Neuronal stem cell (in vitro differentiated cells): ENCODE results near the gene C11orf97.

Source experiments
- DNase-seq: peaks from one replicate; pipeline ENCODE4 v3.0.0-alpha.2; 2013; ENCODE audit warnings: low spot score
- H2AFZ ChIP-seq: one replicate; pipeline ENCODE4 v1.6.1; 2013; ENCODE audit warnings: mild to moderate bottlenecking, low read length, inconsistent platforms
- H2AK5ac ChIP-seq: 2 replicates; pipeline ENCODE4 v1.6.1; 2013; ENCODE audit warnings: low read depth, mild to moderate bottlenecking, inconsistent platforms, low read length, moderate library complexity, mixed read lengths
- H2BK120ac ChIP-seq: 2 replicates; pipeline ENCODE4 v1.6.1; 2013; ENCODE audit warnings: low read depth, mild to moderate bottlenecking, inconsistent platforms, low read length, moderate library complexity, mixed read lengths
- H2BK12ac ChIP-seq: one replicate; pipeline ENCODE4 v1.6.1; 2013; ENCODE audit warnings: low read length, inconsistent platforms
- H2BK15ac ChIP-seq: 2 replicates; pipeline ENCODE4 v1.6.1; 2013; ENCODE audit warnings: mild to moderate bottlenecking, low read length, inconsistent platforms, mixed read lengths
- H2BK5ac ChIP-seq: one replicate; pipeline ENCODE4 v1.6.1; 2013; ENCODE audit warnings: inconsistent platforms, mild to moderate bottlenecking, low read length, moderate library complexity
- H3K14ac ChIP-seq: one replicate; pipeline ENCODE4 v1.6.1; 2013; ENCODE audit warnings: low read length, inconsistent platforms
- H3K18ac ChIP-seq: 2 replicates; pipeline ENCODE4 v1.6.1; 2013; ENCODE audit warnings: low read length, inconsistent platforms
- H3K23ac ChIP-seq: 2 replicates; pipeline ENCODE4 v1.6.1; 2013; ENCODE audit warnings: low read depth, mild to moderate bottlenecking, mixed read lengths, low read length, inconsistent platforms; ENCODE audit not compliant: poor library complexity
- H3K27ac ChIP-seq: replicated peaks from 3 replicates; pipeline ENCODE4 v1.5.1; 2013; ENCODE audit warnings: low read length, inconsistent platforms
- H3K27me3 ChIP-seq, 3 experiments: 2 replicates each; pipeline ENCODE4 v1.6.1; 2013; ENCODE audit warnings: low read length in 3 of 3, mild to moderate bottlenecking in 2 of 3, inconsistent platforms in 1 of 3, low read depth in 1 of 3, mixed read lengths in 1 of 3, moderate library complexity in 1 of 3; ENCODE audit not compliant: control insufficient read depth in 3 of 3, insufficient read depth in 3 of 3
- H3K36me3 ChIP-seq, 2 donors: replicated peaks in 1 of 2; 2 replicates each; pipeline ENCODE4 v1.6.1; 2013; ENCODE audit warnings: low read length in 2 of 2; ENCODE audit not compliant: control insufficient read depth in 2 of 2, insufficient read depth in 2 of 2
- H3K4ac ChIP-seq: 2 replicates; pipeline ENCODE4 v1.6.1; 2013; ENCODE audit warnings: inconsistent platforms, mild to moderate bottlenecking, low read length, moderate library complexity
- H3K4me1 ChIP-seq, 2 donors: 1 replicate in 1 of 2; 2 replicates in 1 of 2; pipeline ENCODE4 v1.6.1; 2013; ENCODE audit warnings: low read length in 2 of 2, low read depth in 1 of 2; ENCODE audit not compliant: control insufficient read depth in 2 of 2, insufficient read depth in 1 of 2
- H3K4me2 ChIP-seq: one replicate; pipeline ENCODE4 v1.6.1; 2013; ENCODE audit warnings: mild to moderate bottlenecking, low read length, inconsistent platforms; ENCODE audit not compliant: insufficient read depth, poor library complexity, severe bottlenecking
- H3K4me3 ChIP-seq, 2 donors: 2 replicates each; pipeline ENCODE4 v1.5.1; 2013; ENCODE audit warnings: low read length in 2 of 2, mild to moderate bottlenecking in 2 of 2, inconsistent platforms in 1 of 2, moderate library complexity in 1 of 2
- H3K79me1 ChIP-seq: one replicate; pipeline ENCODE4 v1.6.1; 2013; ENCODE audit warnings: low read depth, mild to moderate bottlenecking, inconsistent platforms, low read length, moderate library complexity
- H3K9ac ChIP-seq: one replicate; pipeline ENCODE4 v1.6.1; 2013; ENCODE audit warnings: mild to moderate bottlenecking, low read depth, low read length, inconsistent platforms; ENCODE audit not compliant: poor library complexity
- H3K9me3 ChIP-seq, 2 donors: replicated peaks in 1 of 2; 2 replicates each; pipeline versions ENCODE3 to v1.6.1; 2013; ENCODE audit warnings: low read length in 2 of 2, mild to moderate bottlenecking in 2 of 2, inconsistent platforms in 1 of 2, low read depth in 1 of 2, mixed read lengths in 1 of 2, moderate library complexity in 1 of 2; ENCODE audit not compliant: control insufficient read depth in 2 of 2, insufficient read depth in 1 of 2
- H4K8ac ChIP-seq: one replicate; pipeline ENCODE4 v1.6.1; 2013; ENCODE audit warnings: low read depth, mild to moderate bottlenecking, inconsistent platforms, low read length, moderate library complexity
- H4K91ac ChIP-seq: one replicate; pipeline ENCODE4 v1.6.1; 2013; ENCODE audit warnings: low read length, low read depth, mild to moderate bottlenecking, inconsistent platforms; ENCODE audit not compliant: poor library complexity
- WGBS, 2 donors: extraction: QIAGEN DNeasy Blood & Tissue Kit; methylation state at CpG; one replicate each; pipeline ENCODE4 v1.1.7; 2013; ENCODE audit warnings: missing lambda C conversion rate in 2 of 2, mixed read lengths in 1 of 2; ENCODE audit not compliant: insufficient read length in 2 of 2, insufficient replicate concordance in 1 of 2; ENCODE audit errors: extremely low coverage in 2 of 2; 5-methylcytosine and 5-hydroxymethylcytosine counted together

Gene C11orf97

DNA sequence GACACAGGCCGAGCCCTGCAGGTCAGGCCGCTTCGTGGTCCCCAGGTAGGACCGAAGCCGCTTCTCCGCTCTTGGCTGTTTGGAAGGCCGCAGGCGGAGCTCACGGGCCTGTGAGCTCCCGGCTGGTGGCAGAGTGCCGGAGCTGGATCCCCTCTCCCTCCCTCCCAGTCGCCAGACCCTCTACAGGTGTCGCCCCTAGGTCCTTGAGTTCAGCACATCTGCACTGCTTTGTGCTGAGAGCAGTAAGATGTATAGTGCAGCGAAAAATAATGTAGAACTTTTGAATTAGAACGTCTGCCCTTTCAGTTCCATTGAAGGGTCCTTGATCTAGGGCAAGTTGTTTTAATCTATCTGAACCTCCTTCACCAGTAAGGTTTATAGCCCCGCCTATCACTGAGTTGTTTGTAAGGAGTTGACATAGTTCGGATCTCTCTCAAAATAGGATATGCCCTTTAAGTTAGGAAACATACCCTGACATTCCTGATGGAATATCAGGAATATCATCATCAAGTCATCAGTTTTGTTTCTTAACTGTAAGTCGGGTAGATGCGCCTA, 18.1 kb upstream of the C11orf97 start:
- no CpG with 5 or more reads among the region's 19 CpGs for WGBS, 2 donors
- Histone ChIP-seq H3K18ac (peak overlapping the region; percentile 20), H4K91ac (no peak overlapping the region), H3K4ac (no peak overlapping the region), H3K4me1 (peaks cover 0 to 3% of the 10 kb centered on the region in 2 donors), H2BK120ac (no peak overlapping the region), H3K36me3 (peaks cover 8 to 46% of the 10 kb centered on the region in 2 donors), H2BK15ac (no peak overlapping the region), H3K23ac (no peak overlapping the region), H3K9ac (peak overlapping the region; percentile 66), H3K79me1 (no peaks in the 10 kb centered on the region), H3K4me2 (peak overlapping the region; percentile 59), H3K14ac (no peak overlapping the region), H3K9me3 (no peaks in the 10 kb centered on the region), H3K27ac (no peak overlapping the region), H2AK5ac (no peak overlapping the region), H3K4me3 (peak overlapping the region; percentile 69 to 94), H3K27me3 (no peaks in the 10 kb centered on the region), H2AFZ (peak overlapping the region; percentile 93), H2BK5ac (no peak overlapping the region), H4K8ac (no peak overlapping the region), H2BK12ac (no peak overlapping the region)
- DNase-seq, result no peak

DNA sequence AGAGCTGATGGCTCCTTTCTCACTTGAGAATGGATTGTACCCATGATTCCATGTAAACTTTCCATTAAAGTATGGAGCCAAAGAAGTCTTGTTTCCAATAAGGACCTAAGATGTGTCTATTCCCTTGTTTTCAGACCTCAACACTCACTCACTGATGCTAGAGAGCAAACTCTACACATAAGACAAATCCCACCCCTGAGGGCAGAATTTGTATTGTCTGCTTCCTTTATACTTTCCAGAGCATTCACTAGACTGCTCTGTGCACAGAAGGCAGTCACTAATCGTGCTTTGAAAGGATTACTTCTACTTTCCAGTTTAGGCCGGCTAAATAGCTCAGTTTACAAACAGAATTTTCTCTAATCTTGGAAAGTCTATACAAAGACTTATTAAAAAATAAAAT, 12.1 kb upstream of the C11orf97 start:
- H3K4me1 ChIP-seq, result no peaks in the 10 kb centered on the region
- no peaks in the 10 kb centered on the region for H3K27me3 ChIP-seq
- no peak overlapping the region for H2BK5ac ChIP-seq
- H3K27ac ChIP-seq, result no peak overlapping the region
- no peak overlapping the region for H3K4me2 ChIP-seq
- no peak overlapping the region for H2BK15ac ChIP-seq
- no CpG with 5 or more reads among the region's 2 CpGs for WGBS, 2 donors
- no peak overlapping the region for H2AK5ac ChIP-seq
- no peak overlapping the region for H3K18ac ChIP-seq
- H3K23ac ChIP-seq, result no peak overlapping the region
- DNase-seq, result no peak
- H4K8ac ChIP-seq, result no peak overlapping the region
- H3K14ac ChIP-seq, result no peak overlapping the region
- no peaks in the 10 kb centered on the region for H3K79me1 ChIP-seq
- H4K91ac ChIP-seq, result no peak overlapping the region
- no peak overlapping the region for H3K4me3 ChIP-seq
- H2BK120ac ChIP-seq, result no peak overlapping the region
- H3K36me3 ChIP-seq, result peaks cover 5 to 43% of the 10 kb centered on the region in 2 donors
- no peak overlapping the region for H2AFZ ChIP-seq
- no peak overlapping the region for H2BK12ac ChIP-seq
- H3K4ac ChIP-seq, result no peak overlapping the region
- H3K9ac ChIP-seq, result no peak overlapping the region
- no peaks in the 10 kb centered on the region for H3K9me3 ChIP-seq

GRCh38 chr11:94501522-94501921, 10.7 kb upstream of the C11orf97 start:
- no peak overlapping the region for H3K4ac ChIP-seq
- no peak overlapping the region for H2BK15ac ChIP-seq
- no peaks in the 10 kb centered on the region for H3K27me3 ChIP-seq
- H3K4me2 ChIP-seq, result no peak overlapping the region
- no peak overlapping the region for H2BK5ac ChIP-seq
- no CpG with 5 or more reads among the region's 2 CpGs for WGBS, 2 donors
- H3K79me1 ChIP-seq, result no peaks in the 10 kb centered on the region
- H3K9ac ChIP-seq, result no peak overlapping the region
- no peak for DNase-seq
- no peak overlapping the region for H2BK12ac ChIP-seq
- H3K9me3 ChIP-seq, result no peaks in the 10 kb centered on the region
- H2AFZ ChIP-seq, result no peak overlapping the region
- H3K18ac ChIP-seq, result no peak overlapping the region
- H2BK120ac ChIP-seq, result no peak overlapping the region
- no peak overlapping the region for H3K14ac ChIP-seq
- H3K4me1 ChIP-seq, result no peaks in the 10 kb centered on the region
- no peak overlapping the region for H3K4me3 ChIP-seq
- no peak overlapping the region for H3K27ac ChIP-seq
- no peak overlapping the region for H2AK5ac ChIP-seq
- H3K36me3 ChIP-seq, result peaks cover 5 to 42% of the 10 kb centered on the region in 2 donors
- no peak overlapping the region for H4K91ac ChIP-seq
- H3K23ac ChIP-seq, result no peak overlapping the region
- H4K8ac ChIP-seq, result no peak overlapping the region

- Histone ChIP-seq H3K4me1 (no peaks in the 10 kb centered on the region), H2AK5ac (no peak overlapping the region), H3K36me3 (peaks cover 0 to 9% of the 10 kb centered on the region in 2 donors), H3K18ac (no peak overlapping the region), H3K27ac (no peak overlapping the region), H3K79me1 (no peaks in the 10 kb centered on the region), H4K8ac (no peak overlapping the region), H3K14ac (no peak overlapping the region), H3K27me3 (no peaks in the 10 kb centered on the region), H2BK12ac (no peak overlapping the region), H3K4ac (no peak overlapping the region), H3K9ac (no peak overlapping the region), H3K4me2 (no peak overlapping the region), H4K91ac (no peak overlapping the region), H2BK120ac (no peak overlapping the region), H2AFZ (no peak overlapping the region), H3K4me3 (no peak overlapping the region), H3K9me3 (no peaks in the 10 kb centered on the region), H3K23ac (no peak overlapping the region), H2BK15ac (no peak overlapping the region), H2BK5ac (no peak overlapping the region)
- WGBS, 2 donors, result no CpG with 5 or more reads among the region's 3 CpGs
- peak; percentile 44 for DNase-seq
Observed at GRCh38 chr11:94504689-94505293, 7.5 kb upstream of the C11orf97 start.
